HepG2 (cell line): ENCODE results near the gene BEAN1. TPM values are rescaled to one million over a fixed set of nuclear protein-coding genes. Genes with fewer than 3 reads are reported as not detected.

Experiments
- AGO2 ChIP-seq: fragments of 200-400 bp; formaldehyde crosslinking; optimal IDR thresholded peaks from 2 replicates; pipeline ENCODE3; 2017; ENCODE audit warnings: mild to moderate bottlenecking, low read depth, low read length, moderate library complexity
- CC2D1A ChIP-seq: sonication (generic); formaldehyde crosslinking; IDR thresholded peaks from 2 replicates; pipeline ENCODE4 v1.8.1; 2023; ENCODE audit warnings: mild to moderate bottlenecking, missing genetic modification reagents
- GTF3A ChIP-seq: sonication (generic); formaldehyde crosslinking; conservative IDR thresholded peaks from 2 replicates; pipeline ENCODE4 v1.4.0; 2020; ENCODE audit warnings: mild to moderate bottlenecking, missing genetic modification reagents
- HNRNPL ChIP-seq: fragments of 200-400 bp; formaldehyde crosslinking; IDR thresholded peaks from 2 replicates; pipeline ENCODE4 v1.6.1; 2017; ENCODE audit warnings: mild to moderate bottlenecking, low read depth, low read length
- NPAS2 ChIP-seq: sonication (generic); formaldehyde crosslinking; IDR thresholded peaks from 2 replicates; pipeline ENCODE4 v1.8.0; 2022; ENCODE audit warnings: mild to moderate bottlenecking, missing genetic modification reagents, borderline replicate concordance
- PATZ1 ChIP-seq: sonication (generic); formaldehyde crosslinking; IDR thresholded peaks from 2 replicates; pipeline ENCODE4 v1.4.0; 2020; ENCODE audit warnings: missing genetic modification reagents
- RARA ChIP-seq: IDR thresholded peaks from 2 replicates; pipeline ENCODE4 v1.6.1; 2016; ENCODE audit warnings: missing genetic modification reagents, missing compliant biosample characterization
- ZFP36 ChIP-seq: fragments of 150-350 bp; IDR thresholded peaks from 2 replicates; pipeline ENCODE4 v1.6.1; 2018; ENCODE audit warnings: borderline replicate concordance, low read length, low read depth; ENCODE audit not compliant: partially characterized antibody
- ZNF451 ChIP-seq: sonication (generic); formaldehyde crosslinking; IDR thresholded peaks from 2 replicates; pipeline ENCODE4 v1.5.0; 2020; ENCODE audit warnings: mild to moderate bottlenecking, missing genetic modification reagents
- ZNF546 ChIP-seq: sonication (generic); formaldehyde crosslinking; conservative IDR thresholded peaks from 2 replicates; pipeline ENCODE4 v1.8.1; 2023; ENCODE audit warnings: mild to moderate bottlenecking, missing genetic modification reagents
- ZNF646 ChIP-seq: sonication (generic); formaldehyde crosslinking; IDR thresholded peaks from 2 replicates; pipeline ENCODE4 v1.9.0; 2021; ENCODE audit warnings: mild to moderate bottlenecking, missing genetic modification reagents
- ZNF777 ChIP-seq: sonication (generic); formaldehyde crosslinking; IDR thresholded peaks from 2 replicates; pipeline ENCODE4 v1.4.0; 2020; ENCODE audit warnings: missing genetic modification reagents
- ZSCAN31 ChIP-seq: sonication (generic); formaldehyde crosslinking; IDR thresholded peaks from 2 replicates; pipeline ENCODE4 v1.5.0; 2020; ENCODE audit warnings: low read depth, mild to moderate bottlenecking, missing genetic modification reagents
- polyA plus RNA-seq, 8 experiments: library from polyadenylated mRNA; depleted of rRNA in 3 of 8; stranded (reverse) in 7 of 8; unstranded in 1 of 8; fragments of >200 nt; fragmentation: Illumina TruSeq in 4 of 8; extraction: Trizol in 4 of 8; gene quantifications; 2 replicates each; pipeline versions ENCODE4 v1.2.1 to v1.2.3, GENCODE V29; 2011 to 2016; ENCODE audit warnings: low read depth in 4 of 8, missing spikeins in 1 of 8, mixed read lengths in 1 of 8; ENCODE audit not compliant: insufficient read depth in 1 of 8
- total RNA-seq, 5 experiments: library from RNA; depleted of rRNA; stranded (reverse); fragments of >200 nt; fragmentation: Illumina TruSeq; extraction: Trizol; gene quantifications; 2 replicates each; pipeline ENCODE4 v1.2.3, GENCODE V29; 2016; ENCODE audit warnings: low read depth in 1 of 5
- TF ChIP-seq, protein P1 (sequence below): sonication (generic); formaldehyde crosslinking; IDR thresholded peaks from 2 replicates; pipeline ENCODE4 v1.8.1; 2023; ENCODE audit warnings: mild to moderate bottlenecking, missing genetic modification reagents

The BEAN1 gene
- total and polyA plus RNA-seq, 2 of the 13 experiments (the other 11 are each of a cell fraction or from before 2014, with no cell fraction given): 0.53 to 1.4 TPM

GRCh38 chr16:66426112-66427035, 721 bp upstream of the BEAN1 start (continued):
- TF ChIP-seq PATZ1 (CRISPR knock-in tag) (0 out of 2 replicates have a peak, but pooled peaks have one; percentile 30), ZNF777 (CRISPR knock-in tag) (peak; percentile 28), GTF3A (CRISPR knock-in tag) (no peak), ZSCAN31 (CRISPR knock-in tag) (0 out of 2 replicates have a peak, but pooled peaks have one; percentile 38), NPAS2 (no peak), AGO2 (peak; percentile 20), ZNF646 (CRISPR knock-in tag) (no peak), RARA (CRISPR knock-in tag) (0 out of 2 replicates have a peak, but pooled peaks have one; percentile 11), ZFP36 (no peak), HNRNPL (peak; percentile 91), ZNF451 (CRISPR knock-in tag) (no peak), CC2D1A (CRISPR knock-in tag) (no peak), ZNF546 (CRISPR knock-in tag) (no peak)
- TF ChIP-seq, protein P1, sequence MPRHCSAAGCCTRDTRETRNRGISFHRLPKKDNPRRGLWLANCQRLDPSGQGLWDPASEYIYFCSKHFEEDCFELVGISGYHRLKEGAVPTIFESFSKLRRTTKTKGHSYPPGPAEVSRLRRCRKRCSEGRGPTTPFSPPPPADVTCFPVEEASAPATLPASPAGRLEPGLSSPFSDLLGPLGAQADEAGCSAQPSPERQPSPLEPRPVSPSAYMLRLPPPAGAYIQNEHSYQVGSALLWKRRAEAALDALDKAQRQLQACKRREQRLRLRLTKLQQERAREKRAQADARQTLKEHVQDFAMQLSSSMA (CRISPR knock-in tag): no peak
